HG02623 (cell line): Measurements from ENCODE around the gene WIPF1.

Source experiments
- ATAC-seq: cut with Tn5 transposase; IDR thresholded peaks from one replicate; pipeline ENCODE4 v1.9.1; 2021; ENCODE audit warnings: moderate library complexity; ENCODE audit not compliant: unreplicated experiment

The WIPF1 gene

DNA sequence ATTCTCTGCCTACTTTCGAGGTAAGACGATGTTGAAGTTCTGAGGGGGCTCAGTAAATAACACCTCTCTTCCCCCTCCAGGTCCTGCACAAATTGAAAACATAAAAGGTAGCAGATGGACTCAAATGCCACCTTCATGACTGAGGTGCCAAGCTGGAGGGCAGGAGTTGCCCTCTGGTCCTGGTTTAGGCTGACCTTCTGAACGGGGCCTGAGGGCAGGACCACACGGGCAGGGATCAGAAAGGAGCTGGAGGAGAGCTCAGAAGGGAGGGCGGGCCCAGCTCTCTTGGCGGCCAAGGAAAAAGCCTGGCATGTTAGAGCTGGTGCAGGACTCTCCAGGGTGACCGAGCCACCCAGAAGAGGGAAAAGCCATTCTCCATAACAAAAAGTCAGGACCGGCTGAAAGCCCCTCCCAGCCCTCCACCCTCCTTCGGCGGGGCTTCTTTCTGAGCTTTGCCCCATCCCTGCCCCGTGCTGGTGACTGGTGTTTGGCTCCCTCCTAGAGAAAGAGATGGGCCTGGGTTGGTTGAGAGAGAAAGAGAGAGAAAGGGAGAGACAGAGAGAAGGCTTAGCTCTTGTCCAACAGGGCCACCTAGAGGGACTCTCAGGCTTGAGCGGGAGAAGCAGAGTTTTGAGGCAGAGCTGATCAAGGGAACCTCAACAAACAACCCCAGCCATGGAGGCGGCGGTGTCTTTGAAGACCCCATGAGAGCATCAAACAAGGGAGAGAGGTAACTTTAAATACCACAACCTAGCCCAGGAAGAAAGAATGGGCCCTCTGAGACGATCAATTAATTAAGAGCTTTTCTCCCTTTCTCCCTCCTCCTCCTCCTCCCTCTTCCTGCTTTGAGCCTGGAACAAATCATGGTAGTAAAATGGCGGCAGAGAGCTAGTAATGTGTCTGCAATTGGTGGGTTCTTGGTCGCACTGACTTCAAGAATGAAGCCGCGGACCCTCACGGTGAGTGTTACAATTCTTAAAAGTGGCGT is 50.8 kb downstream of the WIPF1 start:
- no peak for ATAC-seq

DNA sequence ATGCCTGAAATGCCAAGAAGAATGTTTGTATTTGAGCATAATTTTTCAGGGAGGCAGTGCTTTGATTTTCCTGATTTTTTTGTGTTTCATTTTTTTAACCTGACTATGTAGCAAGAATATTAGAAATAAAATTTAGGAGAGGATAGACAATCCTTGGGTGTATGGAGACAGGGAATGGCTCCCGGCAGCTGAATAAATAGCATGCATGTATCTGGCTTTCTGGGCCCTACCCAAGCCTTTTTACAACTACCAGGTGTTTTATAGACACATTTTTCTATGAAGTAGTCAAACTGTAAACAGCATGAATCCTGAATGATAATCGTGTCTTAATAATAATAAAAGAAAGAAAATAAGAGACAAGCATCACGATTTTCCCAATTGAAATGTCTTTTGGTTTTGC is 52.4 kb downstream of the WIPF1 start:
- ATAC-seq = no peak

DNA sequence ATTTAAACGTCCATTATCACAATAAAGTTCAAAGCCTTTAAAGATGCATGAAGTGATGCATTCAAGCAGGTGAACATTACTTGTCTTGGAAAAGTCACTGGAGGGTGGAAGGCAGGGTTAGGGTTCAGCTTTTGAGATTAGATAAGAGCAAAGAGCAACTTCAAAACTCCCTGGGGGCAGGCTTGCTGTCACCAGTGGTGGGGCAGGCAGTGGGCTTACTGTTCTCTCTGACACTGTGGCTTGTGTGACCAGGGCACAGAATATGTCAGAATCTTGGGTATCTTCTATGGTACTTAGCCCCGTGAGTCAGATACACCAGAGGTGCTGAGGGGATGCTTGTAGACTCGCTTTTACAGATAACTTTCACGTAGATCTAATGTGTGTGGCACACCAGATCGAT is 52.8 kb downstream of the WIPF1 start:
- no peak for ATAC-seq

DNA sequence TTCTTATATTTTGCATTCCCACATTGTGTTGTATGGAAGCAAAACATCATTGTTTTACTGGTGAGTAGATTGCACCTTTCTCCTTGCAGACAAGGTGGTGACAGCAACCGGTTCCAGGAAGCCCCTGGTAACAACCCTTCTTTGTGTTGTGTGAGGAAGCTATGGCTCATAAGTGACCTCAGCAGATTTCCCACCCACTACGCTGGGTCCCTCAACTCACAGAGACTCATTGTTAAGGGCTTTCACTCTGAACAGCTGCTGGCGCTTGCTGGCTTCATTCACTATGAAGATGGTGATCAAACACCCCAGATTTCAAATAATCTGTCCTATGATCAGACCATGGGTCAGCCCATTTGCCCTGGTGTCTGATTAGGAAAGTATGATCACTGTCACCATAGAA is 53.4 kb downstream of the WIPF1 start:
- no peak for ATAC-seq

DNA sequence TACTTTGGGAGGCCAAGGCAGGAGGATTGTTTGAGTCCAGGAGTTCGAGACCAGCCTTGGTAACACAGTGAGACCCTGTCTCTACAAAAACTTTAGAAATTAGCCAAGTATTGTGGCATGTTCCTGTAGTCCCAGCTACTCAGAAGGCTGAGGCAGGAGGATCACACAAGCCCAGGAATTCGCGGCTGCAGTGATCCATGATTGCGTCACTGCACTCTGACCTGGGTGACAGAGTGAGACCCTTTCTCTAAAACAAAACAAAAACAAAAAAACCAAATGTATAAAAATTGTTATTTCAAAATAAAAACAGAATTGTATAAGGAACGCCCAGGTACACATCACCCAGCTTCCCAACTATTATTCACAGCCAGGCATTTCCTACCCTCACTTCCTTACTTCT is 56.7 kb downstream of the WIPF1 start:
- ATAC-seq = no peak

DNA sequence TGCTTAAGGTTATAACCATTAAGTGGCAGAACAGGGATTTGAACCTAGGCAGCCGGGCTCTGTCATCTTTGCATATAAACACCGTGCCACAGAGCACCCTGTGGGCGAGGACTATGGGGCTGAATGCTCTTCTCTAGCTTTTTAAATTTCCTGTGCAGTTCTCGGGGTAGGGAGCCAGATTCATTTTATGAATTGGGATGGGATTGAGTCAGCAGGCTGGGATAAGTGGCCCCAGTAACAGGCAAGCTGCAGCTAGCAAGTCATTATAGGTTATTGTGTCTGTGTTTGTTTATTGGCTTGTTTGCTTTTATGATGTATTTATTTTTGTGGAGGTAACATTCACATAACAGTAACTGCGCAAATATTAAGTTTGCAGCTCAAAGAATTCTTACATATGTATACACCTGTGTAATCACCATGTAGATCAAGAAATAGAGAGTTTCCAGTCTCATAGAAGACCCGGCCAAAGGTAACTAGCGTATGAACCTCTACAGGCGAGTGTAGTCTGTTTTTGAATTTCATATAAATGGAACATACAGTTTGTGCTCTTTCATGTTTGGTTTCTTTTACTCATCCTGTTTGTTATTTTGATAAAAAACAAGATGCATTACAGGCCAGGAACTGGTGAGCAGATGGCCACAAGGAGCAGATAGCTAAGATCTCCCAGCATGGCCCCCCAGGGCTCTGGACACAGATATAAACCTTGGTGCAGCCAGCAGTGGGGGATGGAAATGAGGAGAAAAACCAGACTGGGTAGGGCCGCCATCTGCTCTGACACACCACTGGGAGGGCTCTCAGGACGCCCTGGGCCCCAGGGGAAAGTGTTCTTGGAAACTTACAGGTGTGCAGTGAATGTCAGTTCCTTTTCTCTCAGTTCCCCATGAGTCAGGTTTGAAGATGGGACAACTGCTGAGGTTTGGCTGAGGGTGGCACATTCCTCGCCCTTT is 61.6 kb downstream of the WIPF1 start:
- no peak for ATAC-seq

DNA sequence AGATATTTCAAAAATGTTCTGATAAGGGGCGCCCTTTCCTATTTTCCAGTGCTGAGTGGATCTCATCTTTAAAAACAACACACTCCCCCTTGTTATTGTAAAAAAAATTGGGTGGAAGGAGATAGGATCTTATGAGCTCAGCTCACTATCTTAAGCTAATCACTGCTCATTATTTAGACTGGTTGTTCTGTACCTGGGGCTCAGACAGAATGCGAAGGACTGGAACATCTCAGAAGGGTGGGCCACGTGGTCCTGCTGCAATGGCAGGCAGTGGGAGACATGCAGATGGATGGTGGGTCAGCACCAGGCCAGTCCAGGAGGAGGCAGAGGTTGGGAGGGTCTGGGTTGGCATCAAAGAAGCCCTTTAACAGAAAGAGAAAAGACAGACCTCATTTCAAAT is 62.5 kb downstream of the WIPF1 start:
- no peak for ATAC-seq

DNA sequence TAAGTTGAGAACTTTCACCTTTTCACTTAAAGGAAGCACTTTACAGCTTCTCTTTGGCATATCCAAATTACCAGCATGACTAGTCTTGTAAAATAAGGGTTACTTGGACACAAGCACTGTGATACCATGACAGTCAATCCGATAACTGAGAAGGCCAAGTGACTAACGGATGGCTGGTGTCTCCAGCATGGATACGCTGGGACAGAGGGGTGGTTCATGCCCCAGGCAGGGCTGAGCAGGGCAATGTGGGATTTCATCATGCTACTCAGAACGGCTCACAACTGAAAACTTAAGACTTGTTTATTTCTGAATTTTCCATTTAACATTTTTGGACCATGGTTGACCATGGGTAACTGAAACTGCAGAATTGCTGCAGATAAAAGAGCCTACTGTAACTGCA is 67.7 kb downstream of the WIPF1 start:
- ATAC-seq = no peak

DNA sequence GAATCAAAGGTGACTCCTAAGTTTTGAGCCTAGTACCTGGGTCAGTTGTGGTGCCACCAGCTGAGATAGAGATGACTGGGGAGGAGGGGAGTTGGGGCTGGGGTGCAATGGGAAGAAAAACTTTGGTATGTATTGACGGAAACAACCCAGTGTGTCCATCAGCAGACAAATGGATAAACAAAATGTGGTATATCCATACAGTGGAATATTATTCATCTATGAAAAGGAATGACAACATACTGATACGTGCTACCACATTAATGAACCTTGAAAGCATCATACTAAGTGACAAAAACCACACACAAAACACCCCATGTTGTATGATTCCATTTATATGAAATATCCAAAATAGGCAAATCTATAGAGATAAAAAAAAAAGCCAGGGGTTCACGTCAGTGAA is 69.6 kb downstream of the WIPF1 start:
- ATAC-seq = no peak

DNA sequence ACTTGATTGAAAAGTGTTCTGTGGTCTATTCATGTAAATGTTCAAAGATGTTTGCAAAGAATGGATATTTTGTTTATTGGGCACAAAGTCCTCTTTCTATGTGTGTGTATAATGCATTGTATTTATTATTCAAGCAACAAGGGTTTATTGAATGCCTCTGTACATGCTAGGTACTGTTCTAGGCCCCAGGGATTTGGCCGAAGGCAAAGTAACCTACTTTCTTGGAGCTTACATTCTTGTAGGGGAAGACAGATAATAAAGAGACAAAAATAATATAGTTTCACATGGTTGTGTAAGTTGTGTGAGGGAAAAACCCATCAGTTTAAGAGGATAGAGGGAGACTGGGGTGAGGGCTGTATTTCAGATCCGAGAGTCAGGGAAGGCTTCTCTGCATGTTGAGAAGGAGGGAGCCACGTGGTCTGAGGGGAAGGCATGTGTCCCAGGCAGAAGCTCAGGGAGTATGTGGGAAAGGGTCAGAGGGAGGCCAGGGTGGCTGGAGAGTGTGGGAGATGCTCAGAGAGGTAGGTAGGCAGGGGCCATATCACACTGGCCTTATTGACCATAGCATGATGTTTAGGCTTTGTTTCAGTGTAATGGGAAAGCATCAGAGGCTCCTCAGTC is 70.4 kb downstream of the WIPF1 start:
- no peak for ATAC-seq

DNA sequence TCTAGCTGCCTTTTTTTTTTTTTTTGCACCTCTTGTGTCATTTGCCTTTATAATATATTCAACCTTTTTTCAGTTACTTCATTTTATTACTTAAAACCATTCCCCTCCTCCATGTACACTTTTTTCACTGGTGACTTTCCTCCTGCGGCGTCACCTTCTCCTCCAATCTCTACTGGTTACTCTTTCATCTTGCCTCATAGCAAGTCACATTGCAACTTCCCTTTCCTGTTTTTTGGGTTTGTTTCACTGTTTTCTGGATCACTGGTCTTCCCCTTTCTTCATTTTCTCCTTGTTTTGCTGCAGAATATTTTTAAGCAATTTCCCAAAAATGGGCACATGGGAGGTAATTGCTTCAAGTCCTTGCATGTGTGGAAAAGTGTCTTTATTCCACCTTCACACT is 73.1 kb downstream of the WIPF1 start:
- no peak for ATAC-seq

DNA sequence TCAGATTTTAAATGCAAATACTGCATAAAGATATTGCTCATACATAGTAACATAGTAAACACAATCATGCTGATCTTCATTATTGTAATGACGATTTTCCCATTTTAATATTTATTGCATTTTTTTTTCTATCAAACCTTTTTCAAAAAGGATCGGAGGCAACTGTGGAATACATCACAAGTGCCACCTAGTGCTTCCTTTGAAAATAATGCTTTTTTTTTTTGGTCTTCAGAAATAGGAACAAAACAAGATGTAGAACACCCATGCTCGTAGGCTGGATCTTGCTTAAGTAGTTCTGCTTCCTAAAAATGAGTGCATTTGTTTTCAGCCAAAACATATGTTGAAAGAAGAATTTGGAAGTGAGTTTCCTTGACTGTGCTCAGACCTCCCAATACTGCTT is 75.1 kb downstream of the WIPF1 start:
- ATAC-seq = no peak

DNA sequence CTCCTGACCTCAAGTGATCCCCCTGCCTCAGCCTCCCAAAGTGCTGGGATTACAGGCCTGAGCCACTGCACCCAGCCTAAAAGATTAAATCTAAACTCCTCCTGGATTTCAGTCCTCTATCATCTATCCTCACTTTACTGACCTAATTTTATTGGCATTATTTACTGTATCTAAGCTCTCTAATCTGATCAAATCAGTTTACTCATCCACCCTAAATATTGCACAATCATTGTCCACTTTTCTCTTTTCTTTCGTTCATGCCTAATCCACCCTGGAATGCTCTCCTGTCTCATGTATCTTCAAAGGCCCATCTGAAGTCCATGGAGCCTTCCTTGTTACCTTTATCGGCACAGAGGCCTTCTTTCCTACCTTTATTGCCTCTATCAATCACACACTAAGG is 79.2 kb downstream of the WIPF1 start:
- no peak for ATAC-seq

DNA sequence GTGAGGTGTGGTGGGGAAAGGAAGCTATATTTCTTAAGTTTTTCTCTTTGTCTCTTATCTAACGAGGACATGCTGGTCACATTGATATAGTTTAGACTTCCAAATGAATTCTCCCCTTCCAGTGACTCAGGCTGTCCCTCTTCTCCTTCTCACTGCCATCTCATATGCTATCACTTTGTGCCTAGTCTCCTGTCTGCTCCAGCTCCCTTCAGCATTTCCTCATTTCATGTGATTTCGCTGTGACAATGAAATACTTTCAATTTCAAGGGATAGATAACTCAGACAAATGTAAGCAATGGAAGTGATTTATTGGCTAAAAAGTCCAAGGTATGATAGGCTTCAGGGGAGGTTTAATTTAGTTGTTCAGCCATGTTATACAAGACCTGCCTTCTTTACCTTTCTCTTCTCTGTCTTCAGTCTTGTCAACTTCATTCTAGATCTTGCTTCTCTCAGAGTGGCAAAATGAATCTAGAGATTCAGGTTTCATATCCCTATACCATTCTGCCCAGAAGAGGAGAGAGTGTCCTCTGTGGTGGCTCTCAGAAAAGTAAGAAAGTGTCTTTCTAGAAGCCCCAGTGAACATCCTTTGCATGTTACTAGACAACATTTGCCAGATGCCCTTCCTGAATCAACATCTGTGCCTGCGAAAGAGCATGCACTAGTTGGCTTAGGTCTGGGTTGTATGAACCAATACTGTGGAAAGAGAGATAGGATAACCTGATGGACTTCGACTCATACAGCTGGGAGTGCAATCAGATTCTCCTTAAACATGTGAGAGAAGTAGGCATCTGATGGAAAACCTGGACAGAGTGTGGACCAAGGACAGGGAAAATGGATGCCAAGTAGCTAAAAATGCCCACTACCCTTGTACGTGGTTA is 80.9 kb downstream of the WIPF1 start:
- no peak for ATAC-seq

DNA sequence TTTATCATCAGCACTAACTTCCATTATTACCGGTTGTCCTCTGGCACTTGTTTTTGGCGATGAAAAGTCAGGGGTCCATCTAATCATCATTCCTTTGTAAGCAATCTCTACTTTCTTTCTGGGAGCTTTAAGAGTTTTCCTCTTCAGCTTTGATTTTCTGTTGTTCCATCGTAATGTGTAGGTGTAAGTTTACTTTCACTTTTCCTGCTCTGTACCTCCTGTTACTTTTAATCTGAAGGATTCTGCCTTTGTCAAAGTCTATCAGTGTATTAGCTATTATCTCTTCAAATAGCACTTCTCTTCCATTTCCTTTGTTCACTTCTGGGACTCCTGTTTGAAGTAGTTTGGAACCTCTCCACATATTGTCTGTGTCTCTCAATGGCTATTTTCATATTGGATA is 85.3 kb downstream of the WIPF1 start:
- no peak for ATAC-seq

DNA sequence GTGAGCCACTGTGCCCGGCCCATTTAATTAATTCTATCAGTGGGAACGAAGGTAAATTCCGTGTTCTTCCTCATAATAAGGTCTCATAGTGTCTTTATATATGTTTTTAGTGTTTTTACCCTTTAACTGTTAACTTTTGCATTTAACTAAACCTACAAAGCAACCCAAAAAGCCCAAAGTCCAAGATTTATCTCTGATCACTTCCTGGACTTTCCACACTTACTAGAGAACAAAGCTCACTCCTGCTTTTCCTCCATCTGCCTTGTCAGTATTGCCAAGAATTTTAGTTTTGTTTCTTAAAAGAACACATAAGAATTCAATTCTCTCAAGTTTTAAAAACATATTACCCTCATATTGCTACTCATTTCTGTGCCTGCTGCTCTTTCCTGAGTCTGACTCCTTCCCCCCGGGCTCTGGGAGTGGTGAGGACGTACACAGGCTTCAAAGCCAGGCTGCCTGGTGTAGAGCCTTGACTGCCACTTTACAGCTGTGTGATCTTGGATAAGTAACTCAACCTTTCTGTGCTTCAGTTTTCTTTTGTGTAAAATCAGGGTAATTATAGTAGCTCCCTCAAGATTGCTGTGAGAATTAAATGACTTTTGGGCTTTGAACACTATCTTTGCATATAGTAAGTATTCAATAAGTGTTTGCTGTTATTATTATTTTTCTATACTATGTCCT is 85.9 kb downstream of the WIPF1 start:
- ATAC-seq = no peak

DNA sequence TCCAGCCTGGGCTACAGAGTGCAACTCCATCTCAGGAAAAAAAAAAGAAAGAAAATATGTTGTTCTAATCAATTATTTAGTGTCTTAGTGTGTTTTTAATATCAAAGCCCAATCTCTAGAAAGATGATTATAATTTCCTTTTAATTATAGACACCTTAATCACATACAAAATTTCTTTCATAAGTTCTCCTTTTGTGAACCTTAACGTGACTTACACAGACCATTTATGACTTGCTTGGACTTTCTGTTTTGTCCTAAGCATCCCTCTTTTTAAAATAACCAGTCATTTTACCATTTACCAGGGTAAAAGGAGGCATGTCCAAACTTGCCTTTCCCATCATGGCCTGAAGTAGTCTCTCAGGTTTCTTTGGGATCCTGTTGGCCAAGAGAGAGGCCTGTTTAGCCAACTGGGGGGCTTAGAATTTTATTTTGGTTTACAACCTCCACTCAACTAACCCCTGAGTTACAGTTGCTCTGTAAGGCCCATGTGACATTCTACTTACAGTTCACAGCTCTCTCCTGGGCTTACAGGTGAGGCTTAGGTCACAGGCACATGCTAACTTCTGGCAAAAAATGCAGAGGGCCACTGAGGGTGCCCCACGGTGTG is 86.9 kb downstream of the WIPF1 start:
- ATAC-seq = no peak
